ENCODE results near the gene TRAPPC13. TPM values are rescaled to one million over a fixed set of nuclear protein-coding genes. Genes with fewer than 3 reads are reported as not detected.

Gene TRAPPC13
- total RNA-seq, 1 donor from 2014 or later = 17.0 TPM

- DNase-seq (ENCODE audit: low spot score) = no peak
- Mint-ChIP-seq H3K9me3 (no peaks in the 10 kb centered on the region), H3K4me3 (ENCODE audit: low read depth) (no peak overlapping the region), H3K27me3 (ENCODE audit: low read depth) (no peaks in the 10 kb centered on the region), H3K36me3 (ENCODE audit: low read depth) (peaks cover 19% of the 10 kb centered on the region), H3K27ac (no peak overlapping the region), H3K4me1 (ENCODE audit: low read depth) (no peaks in the 10 kb centered on the region)
- intact Hi-C loops (cut with micrococcal nuclease) = no loop called here
Measured at GRCh38 chr5:65695896-65696295, 71.1 kb downstream of the TRAPPC13 start.

GRCh38 chr5:65696892-65697291, 72.1 kb downstream of the TRAPPC13 start:
- H3K4me3 Mint-ChIP-seq (ENCODE audit: low read depth) = no peak overlapping the region
- H3K27me3 Mint-ChIP-seq (ENCODE audit: low read depth) = no peaks in the 10 kb centered on the region
- DNase-seq (ENCODE audit: low spot score) = no peak
- peaks cover 18% of the 10 kb centered on the region for H3K36me3 Mint-ChIP-seq (ENCODE audit: low read depth)
- no peaks in the 10 kb centered on the region for H3K4me1 Mint-ChIP-seq (ENCODE audit: low read depth)
- no peak overlapping the region for H3K27ac Mint-ChIP-seq
- no peaks in the 10 kb centered on the region for H3K9me3 Mint-ChIP-seq
- intact Hi-C loops (cut with micrococcal nuclease) = no loop called here

- no peaks in the 10 kb centered on the region for H3K4me1 Mint-ChIP-seq (ENCODE audit: low read depth)
- DNase-seq (ENCODE audit: low spot score) = no peak
- intact Hi-C loops (cut with micrococcal nuclease) = no loop called here
Measured at GRCh38 chr5:65699338-65699737, 74.5 kb downstream of the TRAPPC13 start.

GRCh38 chr5:65702036-65702435, 77.2 kb downstream of the TRAPPC13 start:
- Mint-ChIP-seq H3K36me3 (ENCODE audit: low read depth) (peaks cover 25% of the 10 kb centered on the region), H3K27me3 (ENCODE audit: low read depth) (no peaks in the 10 kb centered on the region), H3K27ac (no peak overlapping the region), H3K4me3 (ENCODE audit: low read depth) (no peak overlapping the region), H3K4me1 (ENCODE audit: low read depth) (peaks cover 3% of the 10 kb centered on the region), H3K9me3 (no peaks in the 10 kb centered on the region)
- intact Hi-C loops (cut with micrococcal nuclease) = no loop called here
- DNase-seq (ENCODE audit: low spot score) = no peak

More at GRCh38 chr5:65699338-65699737, 74.5 kb downstream of the TRAPPC13 start:
- no peaks in the 10 kb centered on the region for H3K27me3 Mint-ChIP-seq (ENCODE audit: low read depth)
- H3K4me3 Mint-ChIP-seq (ENCODE audit: low read depth) = no peak overlapping the region
- peaks cover 22% of the 10 kb centered on the region for H3K36me3 Mint-ChIP-seq (ENCODE audit: low read depth)
- H3K27ac Mint-ChIP-seq = no peak overlapping the region
- no peaks in the 10 kb centered on the region for H3K9me3 Mint-ChIP-seq

- peaks cover 14% of the 10 kb centered on the region for H3K36me3 Mint-ChIP-seq (ENCODE audit: low read depth)
- H3K9me3 Mint-ChIP-seq = no peaks in the 10 kb centered on the region
- peak overlapping the region; percentile 44 for H3K27ac Mint-ChIP-seq
- H3K4me1 Mint-ChIP-seq (ENCODE audit: low read depth) = peaks cover 3% of the 10 kb centered on the region
- H3K27me3 Mint-ChIP-seq (ENCODE audit: low read depth) = no peaks in the 10 kb centered on the region
- no peak overlapping the region for H3K4me3 Mint-ChIP-seq (ENCODE audit: low read depth)
- intact Hi-C loops (cut with micrococcal nuclease) = no loop called here
- DNase-seq (ENCODE audit: low spot score) = no peak
Measured at GRCh38 chr5:65704621-65705239, 79.9 kb downstream of the TRAPPC13 start.

GRCh38 chr5:65707663-65708062, 82.8 kb downstream of the TRAPPC13 start:
- peaks cover 3% of the 10 kb centered on the region for H3K4me1 Mint-ChIP-seq (ENCODE audit: low read depth)
- H3K27ac Mint-ChIP-seq = no peak overlapping the region

GRCh38 chr5:65708145-65708544, 83.3 kb downstream of the TRAPPC13 start:
- peaks cover 17% of the 10 kb centered on the region for H3K36me3 Mint-ChIP-seq (ENCODE audit: low read depth)
- H3K27ac Mint-ChIP-seq = no peak overlapping the region
- no peaks in the 10 kb centered on the region for H3K27me3 Mint-ChIP-seq (ENCODE audit: low read depth)
- DNase-seq (ENCODE audit: low spot score) = no peak
- no peak overlapping the region for H3K4me3 Mint-ChIP-seq (ENCODE audit: low read depth)
- intact Hi-C loops (cut with micrococcal nuclease) = no loop called here
- peaks cover 3% of the 10 kb centered on the region for H3K4me1 Mint-ChIP-seq (ENCODE audit: low read depth)
- H3K9me3 Mint-ChIP-seq = no peaks in the 10 kb centered on the region

More at GRCh38 chr5:65707663-65708062, 82.8 kb downstream of the TRAPPC13 start:
- Mint-ChIP-seq H3K36me3 (ENCODE audit: low read depth) (peaks cover 17% of the 10 kb centered on the region), H3K4me3 (ENCODE audit: low read depth) (no peak overlapping the region), H3K9me3 (no peaks in the 10 kb centered on the region), H3K27me3 (ENCODE audit: low read depth) (no peaks in the 10 kb centered on the region)
- no peak for DNase-seq (ENCODE audit: low spot score)
- intact Hi-C loops (cut with micrococcal nuclease) = no loop called here

Other genes with a start within 250 kb of the TRAPPC13 start
- gene ADAMTS6, start 143.1 kb upstream of the TRAPPC13 start, total RNA-seq = 1.4 and 1.7 TPM in 2 replicates
- 78.0 and 79.2 TPM in 2 replicates for gene CENPK, start 61.9 kb upstream of the TRAPPC13 start, total RNA-seq
- gene PPWD1, start 61.7 kb upstream of the TRAPPC13 start, total RNA-seq = 51.9 and 53.8 TPM in 2 replicates
- 5.2 and 5.3 TPM in 2 replicates for gene TRIM23, start 694 bp upstream of the TRAPPC13 start, total RNA-seq
- 4.2 and 5.0 TPM in 2 replicates for gene SHLD3, start within 50 bp of the TRAPPC13 start, total RNA-seq
- 7.6 TPM in 2 replicates for gene SGTB, start 97.1 kb downstream of the TRAPPC13 start, total RNA-seq
- 22.5 and 22.8 TPM in 2 replicates for gene NLN, start 97.2 kb downstream of the TRAPPC13 start, total RNA-seq

All from activated T-helper 2 cell treated with anti-CD3 and anti-CD28 coated beads, Interferon-gamma antibody, Interleukin-2, Interleukin-4, amounts not matched to agents 10 μg/mL and 5 μg/mL and 100 μg/mL, durations not matched to agents 14 hours and 24 hours and 36 hours (primary cell).